IMR-90 (cell line): Measurements from ENCODE around the gene ZNF821. TPM values are rescaled to one million over a fixed set of nuclear protein-coding genes. Genes with fewer than 3 reads are reported as not detected.

Experiments used
- ATAC-seq: fragments of 200-7000 bp; cut with Tn5 transposase; 2 replicates; pipeline ENCODE4 v1.9.1; 2020; ENCODE audit warnings: low read depth, mild to moderate bottlenecking, moderate library complexity
- BruUV-seq: library from RNA; stranded (reverse); fragments of 400-500 nt; replicated peaks from 2 replicates; lab custom pipeline; 2021; lab: Mats Ljungman, UMichigan
- CTCF ChIA-PET: fragments of 300-600 bp; formaldehyde crosslinking; extraction: SDS; loops from one replicate; lab custom pipeline; 2021; ENCODE audit warnings: antibody characterized with exemption; lab: Yijun Ruan, JAX
- POLR2A ChIA-PET: fragments of 300-600 bp; sonication (Branson Sonifier 250); formaldehyde crosslinking; loops from one replicate; lab custom pipeline; 2022; ENCODE audit warnings: antibody characterized with exemption; ENCODE audit not compliant: unreplicated experiment; lab: Charles Lee
- DNase-seq: peaks from one replicate; pipeline ENCODE4 v3.0.0; 2013
- H2AFZ ChIP-seq: replicated peaks from 2 replicates; pipeline ENCODE3; 2013; ENCODE audit warnings: low read length, mild to moderate bottlenecking; ENCODE audit not compliant: poor library complexity
- H2AK5ac ChIP-seq: 2 replicates; pipeline ENCODE4 v1.6.1; 2013; ENCODE audit warnings: low read depth, low read length, inconsistent platforms
- H2AK9ac ChIP-seq: replicated peaks from 2 replicates; pipeline ENCODE3; 2013; ENCODE audit warnings: mild to moderate bottlenecking, low read depth, low read length, moderate library complexity; ENCODE audit not compliant: poor library complexity
- H2BK120ac ChIP-seq: 2 replicates; pipeline ENCODE4 v1.6.1; 2013; ENCODE audit warnings: low read depth, low read length, inconsistent platforms
- H2BK15ac ChIP-seq: 3 replicates; pipeline ENCODE4 v1.6.1; 2013; ENCODE audit warnings: low read depth, low read length, inconsistent platforms
- H2BK20ac ChIP-seq: 2 replicates; pipeline ENCODE4 v1.6.1; 2013; ENCODE audit warnings: low read depth, mild to moderate bottlenecking, inconsistent platforms, low read length, moderate library complexity
- H2BK5ac ChIP-seq: 2 replicates; pipeline ENCODE4 v1.6.1; 2013; ENCODE audit warnings: mild to moderate bottlenecking, low read depth, low read length, inconsistent platforms; ENCODE audit not compliant: poor library complexity, severe bottlenecking
- H3K14ac ChIP-seq: replicated peaks from 2 replicates; pipeline ENCODE4 v1.6.1; 2013; ENCODE audit warnings: low read depth, low read length, inconsistent platforms
- H3K18ac ChIP-seq: 2 replicates; pipeline ENCODE4 v1.6.1; 2013; ENCODE audit warnings: low read depth, low read length, control low read depth
- H3K23ac ChIP-seq: 2 replicates; pipeline ENCODE4 v1.6.1; 2013; ENCODE audit warnings: low read depth, low read length, inconsistent platforms
- H3K27ac ChIP-seq: 2 replicates; pipeline ENCODE4 v1.5.1; 2013; ENCODE audit warnings: mild to moderate bottlenecking, control low read depth, low read length; ENCODE audit not compliant: insufficient read depth
- H3K27me3 ChIP-seq: 2 replicates; pipeline ENCODE4 v1.6.1; 2013; ENCODE audit warnings: low read length; ENCODE audit not compliant: control insufficient read depth, insufficient read depth
- H3K36me3 ChIP-seq: 2 replicates; pipeline ENCODE4 v1.6.1; 2013; ENCODE audit warnings: low read length, mixed read lengths; ENCODE audit not compliant: control insufficient read depth, insufficient read depth
- H3K4ac ChIP-seq: 2 replicates; pipeline ENCODE4 v1.6.1; 2013; ENCODE audit warnings: low read depth, low read length, inconsistent platforms
- H3K4me1 ChIP-seq: 2 replicates; pipeline ENCODE4 v1.6.1; 2013; ENCODE audit warnings: low read length, mixed read lengths; ENCODE audit not compliant: control insufficient read depth, insufficient read depth
- H3K4me2 ChIP-seq: 2 replicates; pipeline ENCODE4 v1.6.1; 2013; ENCODE audit warnings: low read depth, mild to moderate bottlenecking, control low read depth, low read length, moderate library complexity
- H3K4me3 ChIP-seq: 2 replicates; pipeline ENCODE4 v1.5.1; 2013; ENCODE audit warnings: low read depth, mild to moderate bottlenecking, control low read depth, low read length, moderate library complexity; ENCODE audit not compliant: insufficient read depth
- H3K56ac ChIP-seq: 2 replicates; pipeline ENCODE4 v1.6.1; 2013; ENCODE audit warnings: low read length, inconsistent platforms; ENCODE audit not compliant: insufficient read depth; ENCODE audit errors: extremely low read depth
- H3K79me1 ChIP-seq, 2 experiments: 2 replicates each; pipeline ENCODE4 v1.6.1; 2013; ENCODE audit warnings: low read length in 2 of 2, inconsistent platforms in 1 of 2, low read depth in 1 of 2
- H3K9ac ChIP-seq: 2 replicates; pipeline ENCODE4 v1.6.1; 2013; ENCODE audit warnings: low read depth, low read length, control low read depth
- H3K9me1 ChIP-seq: 2 replicates; pipeline ENCODE4 v1.6.1; 2013; ENCODE audit warnings: low read length, inconsistent platforms; ENCODE audit not compliant: insufficient read depth
- H3K9me3 ChIP-seq: 2 replicates; pipeline ENCODE4 v1.6.1; 2013; ENCODE audit warnings: low read length; ENCODE audit not compliant: control insufficient read depth, insufficient read depth
- H4K20me1 ChIP-seq: 2 replicates; pipeline ENCODE4 v1.6.1; 2013; ENCODE audit warnings: low read length, inconsistent platforms; ENCODE audit not compliant: insufficient read depth
- H4K5ac ChIP-seq: 2 replicates; pipeline ENCODE4 v1.6.1; 2013; ENCODE audit warnings: mild to moderate bottlenecking, low read depth, low read length, control low read depth
- H4K8ac ChIP-seq, 2 experiments: 2 replicates each; pipeline ENCODE4 v1.6.1; 2013; ENCODE audit warnings: low read depth in 2 of 2, low read length in 2 of 2, control low read depth in 1 of 2, inconsistent platforms in 1 of 2
- H4K91ac ChIP-seq: 2 replicates; pipeline ENCODE4 v1.6.1; 2013; ENCODE audit warnings: low read depth, low read length, inconsistent platforms; ENCODE audit not compliant: insufficient read depth
- BHLHE40 ChIP-seq: fragments of 150-350 bp; IDR thresholded peaks from 2 replicates; pipeline ENCODE4 v1.6.1; 2016; ENCODE audit warnings: mild to moderate bottlenecking, low read depth, low read length
- CTCF ChIP-seq: conservative IDR thresholded peaks from 2 replicates; pipeline ENCODE4 v1.5.1; 2012; ENCODE audit warnings: mild to moderate bottlenecking, low read depth, low read length, improper control_type of control experiment
- FOS ChIP-seq: fragments of 150-350 bp; IDR thresholded peaks from 2 replicates; pipeline ENCODE4 v1.6.1; 2016; ENCODE audit warnings: low read depth, low read length
- MAZ ChIP-seq: IDR thresholded peaks from 2 replicates; pipeline ENCODE4 v1.6.1; 2012; ENCODE audit warnings: low read depth, mild to moderate bottlenecking, low read length, improper control_type of control experiment, moderate library complexity, borderline replicate concordance
- MXI1 ChIP-seq: IDR thresholded peaks from 2 replicates; pipeline ENCODE4 v1.6.1; 2012; ENCODE audit warnings: low read depth, mild to moderate bottlenecking, low read length, moderate library complexity, borderline replicate concordance
- POLR2A ChIP-seq: IDR thresholded peaks from 2 replicates; pipeline ENCODE4 v1.6.1; 2012; ENCODE audit warnings: mild to moderate bottlenecking, low read depth, low read length
- RAD21 ChIP-seq: IDR thresholded peaks from 2 replicates; pipeline ENCODE4 v1.6.1; 2012; ENCODE audit warnings: low read length, improper control_type of control experiment
- RCOR1 ChIP-seq: IDR thresholded peaks from 2 replicates; pipeline ENCODE4 v1.6.1; 2012; ENCODE audit warnings: mild to moderate bottlenecking, low read length, improper control_type of control experiment; ENCODE audit not compliant: insufficient replicate concordance
- USF2 ChIP-seq: fragments of 150-350 bp; IDR thresholded peaks from 2 replicates; pipeline ENCODE4 v1.6.1; 2017; ENCODE audit warnings: mild to moderate bottlenecking, antibody characterized with exemption, low read length, low read depth
- WGBS, 2 experiments: methylation state at CpG; one replicate each; pipeline versions ENCODE4 v1.1.5 to v1.1.7; 2013; ENCODE audit warnings: missing lambda C conversion rate in 2 of 2; ENCODE audit not compliant: insufficient read length in 1 of 2; ENCODE audit errors: extremely low coverage in 2 of 2; 5-methylcytosine and 5-hydroxymethylcytosine counted together
- dilution Hi-C: fragments of 300-500 bp; cut with HindIII; formaldehyde crosslinking; loops from one replicate; pipeline ENCODE4 v1.14.3; 2018; ENCODE audit warnings: low sequenced_read_pairs; ENCODE audit not compliant: unreplicated experiment
- in situ Hi-C: fragments of 300-500 bp; cut with MboI; formaldehyde crosslinking; loops from 3 replicates; pipeline ENCODE4 v1.14.3; 2019; ENCODE audit warnings: low sequenced_read_pairs, inconsistent platforms, mixed read lengths
- intact Hi-C: fragments of 100-400 bp; cut with micrococcal nuclease; formaldehyde crosslinking; loops from 2 replicates; pipeline ENCODE4 v1.10.0; 2022
- polyA plus RNA-seq, 3 experiments: library from polyadenylated mRNA; depleted of rRNA; stranded (reverse); fragments of >200 nt; gene quantifications; 2 replicates each; pipeline ENCODE4 v1.2.3, GENCODE V29; 2012; ENCODE audit warnings: low replicate concordance in 1 of 3
- total RNA-seq: library from RNA; depleted of rRNA; stranded (reverse); fragments of >200 nt; gene quantifications from 2 replicates; pipeline ENCODE4 v1.2.3, GENCODE V29; 2012

Gene ZNF821
- total and polyA plus RNA-seq, 2 of the 4 experiments (the other 2 are of a cell fraction) = 5.9 to 6.0 TPM

GRCh38 chr16:71894921-71895678 is 11.1 kb upstream of the ZNF821 start, which contains the start of gene IST1:
TSS of gene IST1 (plus strand) at chr16:71895531. CDS start at chr16:71915641, 20,110 bp downstream.
- peak within 1 kb of the TSS; percentile 80 for H3K4me3 ChIP-seq
- dilution Hi-C loops (no loop called here), intact Hi-C loops (loop anchor here (1.0 to 5.0 kb wide), 4 partner anchors 11 to 86 kb away; partner anchors contain the start of gene ZNF821), in situ Hi-C loops (no loop called here)
- peak within 1 kb of the TSS; percentile 50; the same call in 1 of the 3 replicates for H2BK15ac ChIP-seq
- peak within 1 kb of the TSS; percentile 99 for H3K4ac ChIP-seq
- peaks cover 2% of the 10 kb centered on the region; the same call in 1 of the 2 replicates for H3K9me1 ChIP-seq
- peak within 1 kb of the TSS; percentile 96 for H2AK5ac ChIP-seq
- peak within 1 kb of the TSS; percentile 82 for H2BK120ac ChIP-seq
- H3K14ac ChIP-seq = peak within 1 kb of the TSS; percentile 99
- H4K8ac ChIP-seq = peak within 1 kb of the TSS; percentile 85 to 94
- H2BK5ac ChIP-seq = peak within 1 kb of the TSS; percentile 91
- H4K5ac ChIP-seq = peak within 1 kb of the TSS; percentile 94
- H3K18ac ChIP-seq = peak within 1 kb of the TSS; percentile 87
- ATAC-seq (peak; percentile 96), DNase-seq (peak; percentile 99)
- TF ChIP-seq CTCF = no peak
- peak; percentile 74 for TF ChIP-seq FOS
- peak; percentile 92 for TF ChIP-seq POLR2A
- peak; percentile 47 for TF ChIP-seq USF2
- peak; percentile 77 for TF ChIP-seq MXI1
- TF ChIP-seq RCOR1 = peak; percentile 92
- TF ChIP-seq MAZ = peak; percentile 97
- TF ChIP-seq RAD21 = no peak
- TF ChIP-seq BHLHE40 = peak; percentile 87
- peak within 1 kb of the TSS; percentile 95 for H4K91ac ChIP-seq
- peak within 1 kb of the TSS; percentile 97 for H3K27ac ChIP-seq
- peak within 1 kb of the TSS; percentile 95 for H2AFZ ChIP-seq
- peaks cover 2% of the 10 kb centered on the region for H3K4me1 ChIP-seq
- H3K27me3 ChIP-seq = no peaks in the 10 kb centered on the region
- TSS peak; percentile 73 for BruUV-seq
- H3K36me3 ChIP-seq = 0 out of 2 replicates have a peak, but pooled peaks cover 1% of the 10 kb centered on the region
- peak within 1 kb of the TSS; percentile 99 for H2AK9ac ChIP-seq
- POLR2A ChIA-PET = interaction anchor here (0.6 kb wide), 1 partner anchor 119 kb away, joined by 3 read pairs; no protein-coding TSS in a partner anchor
- no peaks in the 10 kb centered on the region for H3K9me3 ChIP-seq
- WGBS, 2 experiments = 0% methylated on average over 33 of the region's 67 CpGs; no CpG with 5 or more reads in 1 of the 2 experiments
- H2BK20ac ChIP-seq = no peak within 1 kb of the TSS
- H3K4me2 ChIP-seq = peak within 1 kb of the TSS; percentile 94
- CTCF ChIA-PET = interaction anchor here (0.6 to 1.1 kb wide), 2 partner anchors 18 to 66 kb away, joined by 3 read pairs; no protein-coding TSS in a partner anchor
- H4K20me1 ChIP-seq = peaks cover 43% of the 10 kb centered on the region
- H3K79me1 ChIP-seq = peaks cover 0 to 3% of the 10 kb centered on the region in 2 experiments; a peak in 2 of 4 replicates
- H3K56ac ChIP-seq = peak within 1 kb of the TSS; percentile 98
- peak within 1 kb of the TSS; percentile 100 for H3K23ac ChIP-seq
- H3K9ac ChIP-seq = peak within 1 kb of the TSS; percentile 98
